Brain microvascular endothelial cell (primary cell): ENCODE results near the gene SLC6A20.

ENCODE experiments used
- DNase-seq: peaks from one replicate; pipeline ENCODE4 v3.0.0-alpha.2; 2020
- H3K27ac ChIP-seq: fragments of 250-450 bp; sonication (Bioruptor Pico); 2 replicates; pipeline ENCODE4 v1.5.1; 2020; ENCODE audit warnings: mild to moderate bottlenecking, moderate library complexity
- H3K27me3 ChIP-seq: fragments of 250-450 bp; sonication (Bioruptor Pico); replicated peaks from 2 replicates; pipeline ENCODE4 v1.5.1; 2020; ENCODE audit warnings: mild to moderate bottlenecking
- H3K36me3 ChIP-seq: fragments of 250-450 bp; sonication (Bioruptor Pico); replicated peaks from 2 replicates; pipeline ENCODE4 v1.5.1; 2020; ENCODE audit warnings: mild to moderate bottlenecking
- H3K4me3 ChIP-seq: 2 replicates; pipeline ENCODE4 v1.5.1; 2011; ENCODE audit warnings: low read depth, mild to moderate bottlenecking, control low read depth, low read length, moderate library complexity
- in situ Hi-C: cut with HindIII; loops from 2 replicates; pipeline ENCODE4 v1.10.0; 2017; ENCODE audit warnings: low sequenced_read_pairs, low pct_ligation_motif_present
- TF ChIP-seq, protein P1 (sequence below): IDR thresholded peaks from 2 replicates; pipeline ENCODE4 v1.5.1; 2011; ENCODE audit warnings: low read depth, mild to moderate bottlenecking, moderate library complexity, low read length, control low read depth, inconsistent platforms; ENCODE audit errors: missing control alignments

SLC6A20 gene

DNA sequence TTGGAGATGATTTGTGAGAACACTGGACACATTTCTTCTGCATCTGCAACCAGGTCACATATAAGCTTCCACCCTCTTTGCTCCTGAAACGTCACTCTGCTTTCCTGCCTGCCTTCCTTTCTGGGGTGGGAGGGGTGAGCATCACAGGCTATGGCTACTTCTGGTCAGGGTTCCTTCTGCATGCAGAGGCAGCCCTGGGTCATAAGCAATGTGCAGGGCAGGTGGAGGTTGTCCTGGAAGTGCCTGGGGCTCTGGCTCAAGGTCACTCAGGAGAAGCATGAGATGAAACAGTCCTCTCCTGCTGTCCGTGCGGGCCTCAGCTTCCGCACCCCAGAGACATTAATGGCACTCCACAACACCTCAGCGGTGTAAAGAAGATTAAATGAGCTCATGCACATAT lies 15.1 kb downstream of the SLC6A20 start:
- TF ChIP-seq, protein P1, sequence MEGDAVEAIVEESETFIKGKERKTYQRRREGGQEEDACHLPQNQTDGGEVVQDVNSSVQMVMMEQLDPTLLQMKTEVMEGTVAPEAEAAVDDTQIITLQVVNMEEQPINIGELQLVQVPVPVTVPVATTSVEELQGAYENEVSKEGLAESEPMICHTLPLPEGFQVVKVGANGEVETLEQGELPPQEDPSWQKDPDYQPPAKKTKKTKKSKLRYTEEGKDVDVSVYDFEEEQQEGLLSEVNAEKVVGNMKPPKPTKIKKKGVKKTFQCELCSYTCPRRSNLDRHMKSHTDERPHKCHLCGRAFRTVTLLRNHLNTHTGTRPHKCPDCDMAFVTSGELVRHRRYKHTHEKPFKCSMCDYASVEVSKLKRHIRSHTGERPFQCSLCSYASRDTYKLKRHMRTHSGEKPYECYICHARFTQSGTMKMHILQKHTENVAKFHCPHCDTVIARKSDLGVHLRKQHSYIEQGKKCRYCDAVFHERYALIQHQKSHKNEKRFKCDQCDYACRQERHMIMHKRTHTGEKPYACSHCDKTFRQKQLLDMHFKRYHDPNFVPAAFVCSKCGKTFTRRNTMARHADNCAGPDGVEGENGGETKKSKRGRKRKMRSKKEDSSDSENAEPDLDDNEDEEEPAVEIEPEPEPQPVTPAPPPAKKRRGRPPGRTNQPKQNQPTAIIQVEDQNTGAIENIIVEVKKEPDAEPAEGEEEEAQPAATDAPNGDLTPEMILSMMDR: no peak
- Histone ChIP-seq H3K27me3 (peaks cover 3% of the 10 kb centered on the region), H3K36me3 (no peaks in the 10 kb centered on the region), H3K27ac (no peak overlapping the region), H3K4me3 (no peak overlapping the region)
- in situ Hi-C loops: no loop called here
- no peak for DNase-seq

DNA sequence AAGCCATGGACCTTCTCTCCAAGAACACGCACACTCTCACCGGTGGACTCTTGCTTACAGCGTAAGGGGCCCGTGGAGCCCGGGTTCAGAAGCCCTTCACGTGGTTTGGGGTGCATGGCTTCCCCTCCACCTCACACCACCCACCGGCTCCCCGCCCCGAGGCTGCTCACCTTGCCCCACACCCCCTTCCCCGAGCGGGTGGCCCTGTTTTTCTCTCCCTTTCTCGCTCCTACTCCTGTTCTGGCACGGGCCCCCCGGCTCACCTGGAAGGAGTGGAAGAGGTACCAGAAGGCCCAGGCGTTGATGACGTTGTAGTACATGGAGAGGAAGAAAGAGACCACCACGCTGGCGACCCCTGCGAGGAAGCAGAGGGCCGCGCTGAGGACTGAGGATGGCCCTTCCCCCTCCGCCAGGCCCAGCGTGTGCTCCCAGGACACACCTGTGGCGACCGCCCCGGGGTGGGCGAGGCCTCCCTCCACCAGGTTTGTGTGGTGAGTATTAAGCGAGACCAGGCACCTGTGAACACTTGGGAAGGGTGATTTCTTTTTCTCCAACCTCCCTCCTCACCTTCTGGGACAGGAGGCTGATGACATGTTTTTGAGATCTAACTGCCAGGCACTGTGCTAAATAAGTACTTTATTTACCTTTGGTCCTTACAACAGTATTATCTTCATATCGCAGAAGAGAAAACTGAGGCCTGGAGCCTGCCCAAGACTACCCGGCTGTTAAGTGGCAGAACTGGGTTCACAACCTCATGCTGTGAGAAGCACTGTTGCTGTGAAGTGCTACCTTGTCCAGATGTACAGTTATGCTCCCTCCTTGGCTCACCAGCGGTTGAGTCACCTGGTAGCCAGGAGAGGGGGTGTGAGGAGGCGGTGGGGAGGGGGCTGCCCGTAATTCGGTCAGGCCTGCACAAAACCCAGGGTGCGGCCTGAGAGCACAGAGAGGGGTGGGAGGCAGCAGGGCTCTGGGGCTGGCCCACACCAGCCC lies 16.3 kb downstream of the SLC6A20 start:
- in situ Hi-C loops: no loop called here
- TF ChIP-seq, protein P1: no peak
- no peak overlapping the region for H3K4me3 ChIP-seq
- DNase-seq: no peak
- H3K27ac ChIP-seq: no peak overlapping the region
- no peaks in the 10 kb centered on the region for H3K36me3 ChIP-seq
- H3K27me3 ChIP-seq: peaks cover 3% of the 10 kb centered on the region

DNA sequence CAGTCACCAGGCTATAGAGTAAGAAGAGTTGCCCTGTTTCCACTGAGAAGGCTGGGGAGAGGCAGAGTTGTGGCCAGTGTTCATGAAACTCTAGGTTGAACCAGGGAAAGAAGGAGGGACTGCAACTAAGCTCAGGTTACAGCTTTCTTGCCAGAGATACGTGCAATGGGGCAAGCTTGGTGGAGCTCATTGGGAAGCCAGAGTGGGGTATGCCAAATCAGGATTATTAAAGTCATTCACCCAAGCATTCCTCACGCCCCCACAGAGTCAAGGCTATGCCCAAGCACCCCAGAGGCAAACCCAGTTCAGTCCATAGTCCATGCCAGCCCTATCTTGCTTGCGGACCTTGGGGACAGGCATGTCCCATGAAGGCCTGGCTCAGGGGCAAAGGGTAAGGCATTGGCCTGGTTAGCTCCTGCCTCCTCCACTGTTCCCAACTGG lies 17.6 kb downstream of the SLC6A20 start:
- no peaks in the 10 kb centered on the region for H3K36me3 ChIP-seq
- in situ Hi-C loops: no loop called here
- TF ChIP-seq, protein P1: no peak
- no peak overlapping the region for H3K4me3 ChIP-seq
- DNase-seq: no peak
- H3K27ac ChIP-seq: no peak overlapping the region
- peaks cover 5% of the 10 kb centered on the region for H3K27me3 ChIP-seq

DNA sequence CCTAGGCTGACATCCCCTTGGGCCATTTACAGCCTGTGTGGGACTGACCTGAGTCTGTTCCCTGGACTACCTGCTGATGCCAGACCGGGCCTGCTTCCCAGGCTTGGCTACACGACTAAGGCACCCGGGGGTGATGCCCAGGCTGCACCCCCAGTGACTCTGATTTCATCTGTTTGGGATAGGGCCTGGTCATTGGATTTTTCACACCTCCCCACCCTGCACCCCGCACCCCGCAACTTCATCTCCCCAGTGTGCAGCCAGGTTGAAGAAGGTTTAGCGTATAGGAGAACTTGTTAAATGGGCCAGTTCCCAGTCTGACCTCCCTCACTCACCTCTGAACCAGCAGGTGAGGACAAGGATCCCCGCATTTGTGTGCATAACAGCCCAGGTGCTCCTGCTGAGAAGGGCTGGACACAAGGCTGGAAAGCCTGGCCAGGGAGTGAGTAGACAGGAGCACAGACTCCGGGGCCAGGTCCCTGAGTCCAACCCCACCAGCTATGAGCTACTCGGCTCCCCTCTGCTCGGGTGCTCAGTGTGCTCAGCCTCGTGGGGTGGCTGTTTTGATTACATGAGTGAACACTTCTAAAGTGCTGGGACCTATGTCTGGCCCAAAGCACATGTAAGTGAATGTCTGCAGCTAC lies 18.5 kb downstream of the SLC6A20 start:
- no peak overlapping the region for H3K27ac ChIP-seq
- no peak for DNase-seq
- H3K36me3 ChIP-seq: no peaks in the 10 kb centered on the region
- H3K4me3 ChIP-seq: no peak overlapping the region
- TF ChIP-seq, protein P1: no peak
- in situ Hi-C loops: no loop called here
- peaks cover 5% of the 10 kb centered on the region for H3K27me3 ChIP-seq

DNA sequence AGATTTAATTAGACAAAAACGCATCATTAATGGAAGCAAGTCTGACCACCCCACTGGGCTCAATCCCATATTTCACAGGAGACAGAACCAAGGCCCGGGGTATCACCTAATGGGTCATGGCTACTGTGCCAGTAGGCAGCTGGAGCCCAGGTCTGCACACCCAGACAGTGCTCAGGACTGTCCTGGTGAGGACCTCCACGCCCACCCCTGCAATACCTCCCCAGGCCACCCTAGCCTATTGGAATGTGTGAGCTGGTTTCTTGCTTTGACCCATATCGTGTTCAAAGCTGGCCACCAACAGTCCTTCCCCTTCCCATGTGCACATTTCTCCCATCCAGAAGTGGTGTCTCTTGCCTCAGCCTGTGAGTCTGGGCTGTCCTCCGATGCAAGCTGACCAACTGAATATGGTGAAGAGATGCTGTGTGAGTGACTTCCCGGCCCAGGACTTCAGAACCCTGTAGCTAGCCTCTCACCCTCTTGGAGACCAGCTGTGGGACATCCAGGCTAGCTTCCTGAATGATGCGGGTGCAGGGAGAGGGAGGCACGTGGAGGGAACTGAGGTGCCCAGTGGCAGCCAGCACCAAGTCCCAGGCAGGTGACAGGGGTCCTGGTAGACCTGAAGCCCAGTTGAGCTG lies 19.1 kb downstream of the SLC6A20 start:
- TF ChIP-seq, protein P1: no peak
- Histone ChIP-seq H3K4me3 (no peak overlapping the region), H3K27ac (no peak overlapping the region), H3K27me3 (peaks cover 5% of the 10 kb centered on the region), H3K36me3 (no peaks in the 10 kb centered on the region)
- in situ Hi-C loops: no loop called here
- no peak for DNase-seq
